ENCODE data around the gene POLE. TPM values are rescaled to one million over a fixed set of nuclear protein-coding genes. Genes with fewer than 3 reads are reported as not detected.

POLE gene
- total and polyA plus RNA-seq, 2 experiments from 2014 or later = 26.6 to 34.2 TPM

DNA sequence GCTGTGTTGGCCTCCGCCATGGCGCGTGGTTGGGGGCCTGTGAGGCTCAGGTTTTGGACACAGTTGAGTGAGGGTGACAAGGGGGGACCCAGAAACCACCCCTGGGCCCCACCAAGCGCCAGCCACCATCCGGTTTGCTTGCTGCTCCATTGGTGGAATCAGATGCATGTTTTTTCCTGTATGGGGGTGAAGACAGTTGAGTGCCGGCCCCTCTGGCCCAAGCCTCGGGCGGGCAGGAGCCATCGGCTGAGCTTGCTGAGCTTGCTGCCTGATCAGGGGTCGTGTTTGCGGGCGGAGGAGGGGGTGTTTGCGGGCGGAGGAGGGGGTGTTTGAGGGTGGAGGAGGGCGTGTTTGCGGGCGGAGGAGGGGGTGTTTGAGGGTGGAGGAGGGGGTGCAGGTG is 29.9 kb upstream of the POLE start:
- Histone ChIP-seq H3K4me2 (no peak overlapping the region), H3K4me1 (ENCODE audit: insufficient read depth) (no peaks in the 10 kb centered on the region), H3K9me3 (ENCODE audit: low read depth) (no peaks in the 10 kb centered on the region), H3K79me2 (peaks cover 24% of the 10 kb centered on the region), H4K20me1 (ENCODE audit: insufficient read depth, poor library complexity, severe bottlenecking) (no peaks in the 10 kb centered on the region), H3K27ac (no peak overlapping the region), H3K36me3 (replicated peaks; ENCODE audit: insufficient read depth, low read depth) (no peaks in the 10 kb centered on the region), H3K27me3 (no peaks in the 10 kb centered on the region), H3K4me3 (no peak overlapping the region), H3K9me2 (replicated peaks; ENCODE audit: insufficient read depth) (no peaks in the 10 kb centered on the region), H2AFZ (no peak overlapping the region)
- TF ChIP-seq EZH2phosphoT487 (IDR thresholded peaks at IDR 0.05; ENCODE audit: low read depth, severe bottlenecking, unreplicated experiment) (no peak), EZH2 (IDR thresholded peaks at IDR 0.05; ENCODE audit: borderline replicate concordance) (no peak)
- TF ChIP-seq, protein P1, sequence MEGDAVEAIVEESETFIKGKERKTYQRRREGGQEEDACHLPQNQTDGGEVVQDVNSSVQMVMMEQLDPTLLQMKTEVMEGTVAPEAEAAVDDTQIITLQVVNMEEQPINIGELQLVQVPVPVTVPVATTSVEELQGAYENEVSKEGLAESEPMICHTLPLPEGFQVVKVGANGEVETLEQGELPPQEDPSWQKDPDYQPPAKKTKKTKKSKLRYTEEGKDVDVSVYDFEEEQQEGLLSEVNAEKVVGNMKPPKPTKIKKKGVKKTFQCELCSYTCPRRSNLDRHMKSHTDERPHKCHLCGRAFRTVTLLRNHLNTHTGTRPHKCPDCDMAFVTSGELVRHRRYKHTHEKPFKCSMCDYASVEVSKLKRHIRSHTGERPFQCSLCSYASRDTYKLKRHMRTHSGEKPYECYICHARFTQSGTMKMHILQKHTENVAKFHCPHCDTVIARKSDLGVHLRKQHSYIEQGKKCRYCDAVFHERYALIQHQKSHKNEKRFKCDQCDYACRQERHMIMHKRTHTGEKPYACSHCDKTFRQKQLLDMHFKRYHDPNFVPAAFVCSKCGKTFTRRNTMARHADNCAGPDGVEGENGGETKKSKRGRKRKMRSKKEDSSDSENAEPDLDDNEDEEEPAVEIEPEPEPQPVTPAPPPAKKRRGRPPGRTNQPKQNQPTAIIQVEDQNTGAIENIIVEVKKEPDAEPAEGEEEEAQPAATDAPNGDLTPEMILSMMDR (IDR thresholded peaks at IDR 0.05; ENCODE audit: poor library complexity) = no peak
- no peak for DNase-seq (ENCODE audit: low spot score)
- 86% methylated on average over 9 of the region's 17 CpGs for WGBS (ENCODE audit: low lambda C conversion rate, missing lambda C conversion rate)

DNA sequence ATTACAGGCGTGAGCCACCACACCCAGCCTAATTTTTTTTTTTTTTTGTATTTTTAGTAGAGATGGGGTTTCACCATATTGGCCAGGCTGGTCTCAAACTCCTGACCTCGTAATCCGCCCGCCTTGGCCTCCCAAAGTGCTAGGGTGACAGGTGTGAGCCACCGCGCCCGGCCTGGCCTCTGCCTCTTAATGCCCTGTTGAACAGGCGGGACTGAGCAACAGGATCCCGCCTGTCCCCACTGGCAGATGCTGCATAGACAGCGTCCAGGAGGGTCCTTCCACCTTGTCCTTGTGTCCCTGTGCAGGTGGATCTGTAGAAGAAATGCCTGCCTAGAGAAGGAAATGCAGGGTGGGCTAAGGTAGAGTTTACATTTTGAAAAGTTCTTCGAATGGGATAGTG is 29.2 kb upstream of the POLE start:
- no peaks in the 10 kb centered on the region for H3K27me3 ChIP-seq
- peaks cover 31% of the 10 kb centered on the region for H3K79me2 ChIP-seq
- H3K4me3 ChIP-seq = no peak overlapping the region
- H3K9me3 ChIP-seq (ENCODE audit: low read depth) = no peaks in the 10 kb centered on the region
- no peak for TF ChIP-seq EZH2 (IDR thresholded peaks at IDR 0.05; ENCODE audit: borderline replicate concordance)
- TF ChIP-seq EZH2phosphoT487 (IDR thresholded peaks at IDR 0.05; ENCODE audit: low read depth, severe bottlenecking, unreplicated experiment) = no peak
- TF ChIP-seq, protein P1 (IDR thresholded peaks at IDR 0.05; ENCODE audit: poor library complexity) = no peak
- H3K4me2 ChIP-seq = no peak overlapping the region
- 90% methylated on average over 11 of the region's 11 CpGs for WGBS (ENCODE audit: low lambda C conversion rate, missing lambda C conversion rate)
- no peak overlapping the region for H3K27ac ChIP-seq
- no peaks in the 10 kb centered on the region for H3K9me2 ChIP-seq (replicated peaks; ENCODE audit: insufficient read depth)
- H3K36me3 ChIP-seq (replicated peaks; ENCODE audit: insufficient read depth, low read depth) = no peaks in the 10 kb centered on the region
- H4K20me1 ChIP-seq (ENCODE audit: insufficient read depth, poor library complexity, severe bottlenecking) = no peaks in the 10 kb centered on the region
- no peaks in the 10 kb centered on the region for H3K4me1 ChIP-seq (ENCODE audit: insufficient read depth)
- no peak for DNase-seq (ENCODE audit: low spot score)
- no peak overlapping the region for H2AFZ ChIP-seq

DNA sequence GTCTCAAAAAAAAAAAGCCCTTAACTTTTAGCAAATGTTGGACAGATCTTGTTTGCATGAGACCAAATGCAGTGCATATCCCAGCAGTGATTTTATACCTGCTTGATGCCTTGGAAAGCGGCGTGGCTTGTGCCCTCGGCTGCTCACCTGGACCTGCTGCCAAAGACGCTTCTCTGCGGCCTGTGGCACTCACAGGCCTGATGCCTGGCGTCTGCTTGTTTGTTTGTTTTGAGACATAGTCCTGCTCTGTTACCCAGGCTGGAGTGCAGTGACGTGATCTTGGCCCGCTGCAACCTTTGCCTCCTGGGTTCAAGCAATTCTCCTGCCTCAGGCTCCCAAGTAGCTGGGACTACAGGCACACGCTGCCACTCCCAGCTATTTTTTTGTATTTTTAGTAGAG is 28.7 kb upstream of the POLE start:
- H2AFZ ChIP-seq = no peak overlapping the region
- TF ChIP-seq, protein P1 (IDR thresholded peaks at IDR 0.05; ENCODE audit: poor library complexity) = no peak
- TF ChIP-seq EZH2phosphoT487 (IDR thresholded peaks at IDR 0.05; ENCODE audit: low read depth, severe bottlenecking, unreplicated experiment) (no peak), EZH2 (IDR thresholded peaks at IDR 0.05; ENCODE audit: borderline replicate concordance) (no peak)
- no peaks in the 10 kb centered on the region for H3K36me3 ChIP-seq (replicated peaks; ENCODE audit: insufficient read depth, low read depth)
- no peak overlapping the region for H3K27ac ChIP-seq
- no peak for DNase-seq (ENCODE audit: low spot score)
- H3K79me2 ChIP-seq = peaks cover 34% of the 10 kb centered on the region
- H4K20me1 ChIP-seq (ENCODE audit: insufficient read depth, poor library complexity, severe bottlenecking) = no peaks in the 10 kb centered on the region
- no peak overlapping the region for H3K4me2 ChIP-seq
- no peaks in the 10 kb centered on the region for H3K9me2 ChIP-seq (replicated peaks; ENCODE audit: insufficient read depth)
- no peaks in the 10 kb centered on the region for H3K9me3 ChIP-seq (ENCODE audit: low read depth)
- H3K4me3 ChIP-seq = no peak overlapping the region
- WGBS (ENCODE audit: low lambda C conversion rate, missing lambda C conversion rate) = 88% methylated on average over 9 of the region's 9 CpGs
- no peaks in the 10 kb centered on the region for H3K4me1 ChIP-seq (ENCODE audit: insufficient read depth)
- H3K27me3 ChIP-seq = no peaks in the 10 kb centered on the region

DNA sequence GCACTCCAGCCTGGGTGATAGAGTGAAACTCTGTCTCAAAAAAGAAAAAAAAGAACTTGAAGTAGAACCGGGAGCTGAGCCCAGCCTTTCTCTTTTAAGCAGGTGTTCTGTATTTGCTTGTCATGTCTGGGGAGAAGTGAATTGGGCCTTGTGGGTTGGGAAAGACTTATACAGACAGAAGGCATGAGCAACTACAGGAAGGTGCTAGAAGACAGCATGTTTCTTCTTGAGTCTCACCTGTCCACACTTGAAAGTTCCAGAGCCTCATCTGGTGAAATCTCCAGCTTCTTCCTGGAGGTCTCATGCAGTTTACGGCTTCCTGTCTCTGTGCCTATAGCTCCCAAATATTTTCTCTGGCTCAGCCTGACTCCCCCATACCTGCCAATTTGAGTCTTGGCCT is 26.0 kb upstream of the POLE start:
- H3K79me2 ChIP-seq = peaks cover 40% of the 10 kb centered on the region
- H3K27ac ChIP-seq = no peak overlapping the region
- no peak for DNase-seq (ENCODE audit: low spot score)
- H4K20me1 ChIP-seq (ENCODE audit: insufficient read depth, poor library complexity, severe bottlenecking) = no peaks in the 10 kb centered on the region
- H3K36me3 ChIP-seq (replicated peaks; ENCODE audit: insufficient read depth, low read depth) = no peaks in the 10 kb centered on the region
- H3K27me3 ChIP-seq = no peaks in the 10 kb centered on the region
- WGBS (ENCODE audit: low lambda C conversion rate, missing lambda C conversion rate) = 96% methylated on average over 2 of the region's 2 CpGs
- TF ChIP-seq, protein P1 (IDR thresholded peaks at IDR 0.05; ENCODE audit: poor library complexity) = no peak
- TF ChIP-seq EZH2 (IDR thresholded peaks at IDR 0.05; ENCODE audit: borderline replicate concordance) (no peak), EZH2phosphoT487 (IDR thresholded peaks at IDR 0.05; ENCODE audit: low read depth, severe bottlenecking, unreplicated experiment) (no peak)
- no peak overlapping the region for H3K4me2 ChIP-seq
- H2AFZ ChIP-seq = no peak overlapping the region
- no peaks in the 10 kb centered on the region for H3K9me3 ChIP-seq (ENCODE audit: low read depth)
- no peaks in the 10 kb centered on the region for H3K9me2 ChIP-seq (replicated peaks; ENCODE audit: insufficient read depth)
- no peak overlapping the region for H3K4me3 ChIP-seq
- no peaks in the 10 kb centered on the region for H3K4me1 ChIP-seq (ENCODE audit: insufficient read depth)

All from hepatocyte (in vitro differentiated cells).